HepG2 (cell line): ENCODE measurements around the gene GPN2. TPM values are rescaled to one million over a fixed set of nuclear protein-coding genes. Genes with fewer than 3 reads are reported as not detected.

Experiments
- ATAD3A ChIP-seq: sonication (generic); formaldehyde crosslinking; IDR thresholded peaks from 2 replicates; pipeline ENCODE4 v1.4.0; 2020; ENCODE audit warnings: missing genetic modification reagents
- ATF7-NPFF ChIP-seq: sonication (generic); formaldehyde crosslinking; IDR thresholded peaks from 2 replicates; pipeline ENCODE4 v1.8.1; 2023; ENCODE audit warnings: mild to moderate bottlenecking, low read depth, missing genetic modification reagents, moderate library complexity
- PAXIP1 ChIP-seq: sonication (generic); formaldehyde crosslinking; conservative IDR thresholded peaks from 2 replicates; pipeline ENCODE4 v1.4.0; 2020; ENCODE audit warnings: mild to moderate bottlenecking, missing genetic modification reagents, moderate library complexity
- POLR2G ChIP-seq: fragments of 200-400 bp; formaldehyde crosslinking; IDR thresholded peaks from 2 replicates; pipeline ENCODE4 v1.6.1; 2018; ENCODE audit warnings: mild to moderate bottlenecking, low read depth, low read length, moderate library complexity
- RORA ChIP-seq: sonication (generic); formaldehyde crosslinking; IDR thresholded peaks from 2 replicates; pipeline ENCODE4 v1.5.0; 2020; ENCODE audit warnings: mild to moderate bottlenecking, missing genetic modification reagents, moderate library complexity
- RXRB ChIP-seq: IDR thresholded peaks from 2 replicates; pipeline ENCODE4 v1.6.1; 2016; ENCODE audit warnings: borderline replicate concordance, missing genetic modification reagents, missing compliant biosample characterization
- SIX4 ChIP-seq: sonication (generic); formaldehyde crosslinking; IDR thresholded peaks from 2 replicates; pipeline ENCODE4 v1.4.0; 2020; ENCODE audit warnings: missing genetic modification reagents
- SKI ChIP-seq: fragments of 450-650 bp; IDR thresholded peaks from one replicate; pipeline ENCODE4 v1.6.1; 2018; ENCODE audit warnings: mild to moderate bottlenecking; ENCODE audit not compliant: partially characterized antibody
- SOX13 ChIP-seq, 3 experiments: fragments of 450-650 bp in 1 of 3; sonication (generic) in 1 of 3; formaldehyde crosslinking in 1 of 3; IDR thresholded peaks in 2 of 3; conservative IDR thresholded peaks in 1 of 3; 2 replicates each; pipeline versions ENCODE4 v1.5.0 to v1.6.1; 2016 to 2020; ENCODE audit warnings: antibody characterized with exemption in 1 of 3, mild to moderate bottlenecking in 1 of 3, missing compliant biosample characterization in 1 of 3, missing genetic modification reagents in 1 of 3, moderate library complexity in 1 of 3
- TBX2 ChIP-seq: sonication (generic); formaldehyde crosslinking; IDR thresholded peaks from 2 replicates; pipeline ENCODE4 v1.5.0; 2020; ENCODE audit warnings: missing genetic modification reagents, mild to moderate bottlenecking, borderline replicate concordance
- ZNF3 ChIP-seq: IDR thresholded peaks from 2 replicates; pipeline ENCODE4 v1.7.0; 2017; ENCODE audit warnings: inconsistent platforms
- polyA plus RNA-seq, 8 experiments: library from polyadenylated mRNA; depleted of rRNA in 3 of 8; stranded (reverse) in 7 of 8; unstranded in 1 of 8; fragments of >200 nt; fragmentation: Illumina TruSeq in 4 of 8; extraction: Trizol in 4 of 8; gene quantifications; 2 replicates each; pipeline versions ENCODE4 v1.2.1 to v1.2.3, GENCODE V29; 2011 to 2016; ENCODE audit warnings: low read depth in 4 of 8, missing spikeins in 1 of 8, mixed read lengths in 1 of 8; ENCODE audit not compliant: insufficient read depth in 1 of 8
- total RNA-seq, 5 experiments: library from RNA; depleted of rRNA; stranded (reverse); fragments of >200 nt; fragmentation: Illumina TruSeq; extraction: Trizol; gene quantifications; 2 replicates each; pipeline ENCODE4 v1.2.3, GENCODE V29; 2016; ENCODE audit warnings: low read depth in 1 of 5
- TF ChIP-seq, protein P1 (sequence below): sonication (generic); formaldehyde crosslinking; IDR thresholded peaks from 2 replicates; pipeline ENCODE4 v1.4.0; 2020; ENCODE audit warnings: missing genetic modification reagents, borderline replicate concordance
- TF ChIP-seq, protein P2 (sequence below): sonication (generic); formaldehyde crosslinking; IDR thresholded peaks from 2 replicates; pipeline ENCODE4 v1.4.0; 2020; ENCODE audit warnings: mild to moderate bottlenecking, missing genetic modification reagents, borderline replicate concordance
- TF ChIP-seq, protein P3 (sequence below): sonication (generic); formaldehyde crosslinking; IDR thresholded peaks from 2 replicates; pipeline ENCODE4 v1.4.0; 2020; ENCODE audit warnings: mild to moderate bottlenecking, missing genetic modification reagents

The GPN2 gene
- total and polyA plus RNA-seq, 2 of the 13 experiments (the other 11 are each of a cell fraction or from before 2014, with no cell fraction given) = 19.3 to 38.9 TPM

DNA sequence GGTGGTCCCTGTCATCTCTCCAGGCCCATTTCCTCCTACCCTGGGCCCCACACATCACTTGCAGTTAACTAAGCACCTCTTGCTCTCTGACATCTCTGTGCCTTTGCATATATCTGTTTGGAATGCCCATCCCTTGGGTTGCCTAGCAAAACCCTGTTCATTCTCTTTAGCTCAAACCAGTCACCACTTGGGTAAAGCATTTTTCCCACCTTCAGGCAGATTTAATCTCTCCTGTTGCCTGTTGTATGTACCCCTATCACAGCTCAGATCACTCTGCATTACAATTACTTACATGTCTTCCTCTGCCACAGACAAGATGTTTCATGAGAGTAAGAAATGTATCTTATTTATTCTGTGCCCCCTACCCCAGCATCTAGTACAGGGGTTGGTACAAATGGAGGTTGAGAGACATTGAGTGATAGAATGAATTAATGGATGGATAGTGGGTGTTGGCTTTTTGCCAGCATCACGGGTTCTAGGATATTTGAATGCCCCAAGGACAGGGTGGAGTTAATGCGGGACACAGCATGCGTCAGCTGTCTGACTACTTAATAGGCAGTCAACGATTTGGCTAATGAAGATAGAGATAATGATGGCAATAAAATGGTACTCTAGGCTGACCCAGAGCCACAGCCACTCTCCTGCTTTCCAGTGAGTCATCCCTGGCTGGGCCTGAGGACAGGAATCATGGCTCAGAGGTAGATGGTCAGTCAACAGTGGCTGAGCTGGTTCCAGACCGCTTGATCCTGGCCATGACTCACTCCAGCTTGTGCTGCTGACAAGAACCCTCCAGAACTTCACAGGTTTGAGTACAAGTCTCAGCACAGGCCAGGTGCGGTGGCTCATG is 17.2 kb upstream of the GPN2 start (continued):
- TF ChIP-seq, protein P1, sequence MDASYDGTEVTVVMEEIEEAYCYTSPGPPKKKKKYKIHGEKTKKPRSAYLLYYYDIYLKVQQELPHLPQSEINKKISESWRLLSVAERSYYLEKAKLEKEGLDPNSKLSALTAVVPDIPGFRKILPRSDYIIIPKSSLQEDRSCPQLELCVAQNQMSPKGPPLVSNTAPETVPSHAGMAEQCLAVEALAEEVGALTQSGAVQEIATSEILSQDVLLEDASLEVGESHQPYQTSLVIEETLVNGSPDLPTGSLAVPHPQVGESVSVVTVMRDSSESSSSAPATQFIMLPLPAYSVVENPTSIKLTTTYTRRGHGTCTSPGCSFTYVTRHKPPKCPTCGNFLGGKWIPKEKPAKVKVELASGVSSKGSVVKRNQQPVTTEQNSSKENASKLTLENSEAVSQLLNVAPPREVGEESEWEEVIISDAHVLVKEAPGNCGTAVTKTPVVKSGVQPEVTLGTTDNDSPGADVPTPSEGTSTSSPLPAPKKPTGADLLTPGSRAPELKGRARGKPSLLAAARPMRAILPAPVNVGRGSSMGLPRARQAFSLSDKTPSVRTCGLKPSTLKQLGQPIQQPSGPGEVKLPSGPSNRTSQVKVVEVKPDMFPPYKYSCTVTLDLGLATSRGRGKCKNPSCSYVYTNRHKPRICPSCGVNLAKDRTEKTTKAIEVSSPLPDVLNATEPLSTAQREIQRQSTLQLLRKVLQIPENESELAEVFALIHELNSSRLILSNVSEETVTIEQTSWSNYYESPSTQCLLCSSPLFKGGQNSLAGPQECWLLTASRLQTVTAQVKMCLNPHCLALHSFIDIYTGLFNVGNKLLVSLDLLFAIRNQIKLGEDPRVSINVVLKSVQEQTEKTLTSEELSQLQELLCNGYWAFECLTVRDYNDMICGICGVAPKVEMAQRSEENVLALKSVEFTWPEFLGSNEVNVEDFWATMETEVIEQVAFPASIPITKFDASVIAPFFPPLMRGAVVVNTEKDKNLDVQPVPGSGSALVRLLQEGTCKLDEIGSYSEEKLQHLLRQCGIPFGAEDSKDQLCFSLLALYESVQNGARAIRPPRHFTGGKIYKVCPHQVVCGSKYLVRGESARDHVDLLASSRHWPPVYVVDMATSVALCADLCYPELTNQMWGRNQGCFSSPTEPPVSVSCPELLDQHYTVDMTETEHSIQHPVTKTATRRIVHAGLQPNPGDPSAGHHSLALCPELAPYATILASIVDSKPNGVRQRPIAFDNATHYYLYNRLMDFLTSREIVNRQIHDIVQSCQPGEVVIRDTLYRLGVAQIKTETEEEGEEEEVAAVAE (CRISPR knock-in tag) = peak; percentile 40; the same call in 1 of the 2 replicates
- TF ChIP-seq SKI = peak; percentile 50
- TF ChIP-seq SIX4 = no peak
- TF ChIP-seq POLR2G = no peak
- no peak for TF ChIP-seq ATAD3A (CRISPR knock-in tag)
- 0 out of 2 replicates have a peak, but pooled peaks have one; percentile 9 for TF ChIP-seq ATF7-NPFF (CRISPR knock-in tag)
- TF ChIP-seq RXRB (CRISPR knock-in tag) = peak; percentile 44
- TF ChIP-seq, protein P2, sequence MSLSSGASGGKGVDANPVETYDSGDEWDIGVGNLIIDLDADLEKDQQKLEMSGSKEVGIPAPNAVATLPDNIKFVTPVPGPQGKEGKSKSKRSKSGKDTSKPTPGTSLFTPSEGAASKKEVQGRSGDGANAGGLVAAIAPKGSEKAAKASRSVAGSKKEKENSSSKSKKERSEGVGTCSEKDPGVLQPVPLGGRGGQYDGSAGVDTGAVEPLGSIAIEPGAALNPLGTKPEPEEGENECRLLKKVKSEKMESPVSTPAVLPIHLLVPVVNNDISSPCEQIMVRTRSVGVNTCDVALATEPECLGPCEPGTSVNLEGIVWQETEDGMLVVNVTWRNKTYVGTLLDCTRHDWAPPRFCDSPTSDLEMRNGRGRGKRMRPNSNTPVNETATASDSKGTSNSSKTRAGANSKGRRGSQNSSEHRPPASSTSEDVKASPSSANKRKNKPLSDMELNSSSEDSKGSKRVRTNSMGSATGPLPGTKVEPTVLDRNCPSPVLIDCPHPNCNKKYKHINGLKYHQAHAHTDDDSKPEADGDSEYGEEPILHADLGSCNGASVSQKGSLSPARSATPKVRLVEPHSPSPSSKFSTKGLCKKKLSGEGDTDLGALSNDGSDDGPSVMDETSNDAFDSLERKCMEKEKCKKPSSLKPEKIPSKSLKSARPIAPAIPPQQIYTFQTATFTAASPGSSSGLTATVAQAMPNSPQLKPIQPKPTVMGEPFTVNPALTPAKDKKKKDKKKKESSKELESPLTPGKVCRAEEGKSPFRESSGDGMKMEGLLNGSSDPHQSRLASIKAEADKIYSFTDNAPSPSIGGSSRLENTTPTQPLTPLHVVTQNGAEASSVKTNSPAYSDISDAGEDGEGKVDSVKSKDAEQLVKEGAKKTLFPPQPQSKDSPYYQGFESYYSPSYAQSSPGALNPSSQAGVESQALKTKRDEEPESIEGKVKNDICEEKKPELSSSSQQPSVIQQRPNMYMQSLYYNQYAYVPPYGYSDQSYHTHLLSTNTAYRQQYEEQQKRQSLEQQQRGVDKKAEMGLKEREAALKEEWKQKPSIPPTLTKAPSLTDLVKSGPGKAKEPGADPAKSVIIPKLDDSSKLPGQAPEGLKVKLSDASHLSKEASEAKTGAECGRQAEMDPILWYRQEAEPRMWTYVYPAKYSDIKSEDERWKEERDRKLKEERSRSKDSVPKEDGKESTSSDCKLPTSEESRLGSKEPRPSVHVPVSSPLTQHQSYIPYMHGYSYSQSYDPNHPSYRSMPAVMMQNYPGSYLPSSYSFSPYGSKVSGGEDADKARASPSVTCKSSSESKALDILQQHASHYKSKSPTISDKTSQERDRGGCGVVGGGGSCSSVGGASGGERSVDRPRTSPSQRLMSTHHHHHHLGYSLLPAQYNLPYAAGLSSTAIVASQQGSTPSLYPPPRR (CRISPR knock-in tag) = peak; percentile 27; the same call in 1 of the 2 replicates
- TF ChIP-seq, protein P3, sequence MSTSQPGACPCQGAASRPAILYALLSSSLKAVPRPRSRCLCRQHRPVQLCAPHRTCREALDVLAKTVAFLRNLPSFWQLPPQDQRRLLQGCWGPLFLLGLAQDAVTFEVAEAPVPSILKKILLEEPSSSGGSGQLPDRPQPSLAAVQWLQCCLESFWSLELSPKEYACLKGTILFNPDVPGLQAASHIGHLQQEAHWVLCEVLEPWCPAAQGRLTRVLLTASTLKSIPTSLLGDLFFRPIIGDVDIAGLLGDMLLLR = no peak
- no peak for TF ChIP-seq RORA (CRISPR knock-in tag)
- no peak for TF ChIP-seq SOX13 (IDR thresholded peaks at IDR 0.05)
- TF ChIP-seq SOX13 (CRISPR knock-in tag; conservative IDR thresholded peaks at IDR 0.05 in 1 of 2, IDR thresholded peaks at IDR 0.05 in 1 of 2) = no peak
- peak; percentile 39 for TF ChIP-seq PAXIP1 (CRISPR knock-in tag)
- 0 out of 2 replicates have a peak, but pooled peaks have one; percentile 17 for TF ChIP-seq TBX2
- TF ChIP-seq ZNF3 (CRISPR knock-in tag) = no peak
